Fibroblast of pulmonary artery (primary cell): ENCODE results near the gene ATCAY.

ENCODE experiments used
- DNase-seq: peaks from one replicate; pipeline ENCODE4 v3.0.0-alpha.2; 2010; ENCODE audit warnings: low read depth
- H3K4me3 ChIP-seq: replicated peaks from 2 replicates; pipeline ENCODE4 v1.5.1; 2011; ENCODE audit warnings: low read depth, mild to moderate bottlenecking, control low read depth, low read length, moderate library complexity
- TF ChIP-seq, protein P1 (sequence below): IDR thresholded peaks from 2 replicates; pipeline ENCODE4 v1.5.1; 2011; ENCODE audit warnings: mild to moderate bottlenecking, control low read depth, low read length, inconsistent platforms; ENCODE audit errors: missing control alignments

ATCAY gene

DNA sequence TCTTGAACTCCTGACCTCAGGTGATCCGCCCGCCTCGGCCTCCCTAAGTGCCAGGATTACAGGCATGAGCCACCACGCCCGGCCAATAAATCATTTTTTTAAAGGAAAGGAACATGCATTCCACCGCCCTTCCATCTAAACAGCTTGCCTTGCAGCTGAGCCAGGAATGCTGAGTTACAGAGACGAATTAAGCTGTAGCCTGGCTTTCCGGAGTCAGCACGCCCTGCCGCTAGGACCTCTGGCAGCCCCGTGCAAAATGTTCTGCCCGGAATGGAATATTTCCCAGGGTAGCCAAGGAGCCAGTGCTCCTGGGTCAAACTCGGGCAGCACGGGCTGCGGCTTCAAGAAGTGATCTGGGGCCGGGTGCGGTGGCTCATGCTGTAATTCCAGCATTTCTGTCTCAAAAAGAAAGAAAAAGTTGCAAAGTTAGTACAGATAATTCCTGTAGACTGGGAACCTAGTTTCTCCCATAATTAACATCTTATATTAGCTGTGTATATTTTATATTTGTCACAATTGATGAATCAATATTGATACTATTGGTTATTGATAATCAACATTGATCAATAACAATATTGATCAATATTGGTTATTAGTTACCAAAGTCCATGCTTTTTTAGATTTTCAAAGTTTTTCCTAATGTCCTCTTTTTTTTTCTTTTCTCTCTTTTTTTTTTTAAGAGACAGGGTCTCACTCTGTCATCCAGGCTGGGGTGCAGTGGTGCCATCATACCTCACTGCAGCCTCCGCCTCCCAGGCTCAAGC is 19.2 kb downstream of the ATCAY start:
- TF ChIP-seq, protein P1, sequence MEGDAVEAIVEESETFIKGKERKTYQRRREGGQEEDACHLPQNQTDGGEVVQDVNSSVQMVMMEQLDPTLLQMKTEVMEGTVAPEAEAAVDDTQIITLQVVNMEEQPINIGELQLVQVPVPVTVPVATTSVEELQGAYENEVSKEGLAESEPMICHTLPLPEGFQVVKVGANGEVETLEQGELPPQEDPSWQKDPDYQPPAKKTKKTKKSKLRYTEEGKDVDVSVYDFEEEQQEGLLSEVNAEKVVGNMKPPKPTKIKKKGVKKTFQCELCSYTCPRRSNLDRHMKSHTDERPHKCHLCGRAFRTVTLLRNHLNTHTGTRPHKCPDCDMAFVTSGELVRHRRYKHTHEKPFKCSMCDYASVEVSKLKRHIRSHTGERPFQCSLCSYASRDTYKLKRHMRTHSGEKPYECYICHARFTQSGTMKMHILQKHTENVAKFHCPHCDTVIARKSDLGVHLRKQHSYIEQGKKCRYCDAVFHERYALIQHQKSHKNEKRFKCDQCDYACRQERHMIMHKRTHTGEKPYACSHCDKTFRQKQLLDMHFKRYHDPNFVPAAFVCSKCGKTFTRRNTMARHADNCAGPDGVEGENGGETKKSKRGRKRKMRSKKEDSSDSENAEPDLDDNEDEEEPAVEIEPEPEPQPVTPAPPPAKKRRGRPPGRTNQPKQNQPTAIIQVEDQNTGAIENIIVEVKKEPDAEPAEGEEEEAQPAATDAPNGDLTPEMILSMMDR = no peak
- no peak for DNase-seq
- H3K4me3 ChIP-seq = no peak overlapping the region

DNA sequence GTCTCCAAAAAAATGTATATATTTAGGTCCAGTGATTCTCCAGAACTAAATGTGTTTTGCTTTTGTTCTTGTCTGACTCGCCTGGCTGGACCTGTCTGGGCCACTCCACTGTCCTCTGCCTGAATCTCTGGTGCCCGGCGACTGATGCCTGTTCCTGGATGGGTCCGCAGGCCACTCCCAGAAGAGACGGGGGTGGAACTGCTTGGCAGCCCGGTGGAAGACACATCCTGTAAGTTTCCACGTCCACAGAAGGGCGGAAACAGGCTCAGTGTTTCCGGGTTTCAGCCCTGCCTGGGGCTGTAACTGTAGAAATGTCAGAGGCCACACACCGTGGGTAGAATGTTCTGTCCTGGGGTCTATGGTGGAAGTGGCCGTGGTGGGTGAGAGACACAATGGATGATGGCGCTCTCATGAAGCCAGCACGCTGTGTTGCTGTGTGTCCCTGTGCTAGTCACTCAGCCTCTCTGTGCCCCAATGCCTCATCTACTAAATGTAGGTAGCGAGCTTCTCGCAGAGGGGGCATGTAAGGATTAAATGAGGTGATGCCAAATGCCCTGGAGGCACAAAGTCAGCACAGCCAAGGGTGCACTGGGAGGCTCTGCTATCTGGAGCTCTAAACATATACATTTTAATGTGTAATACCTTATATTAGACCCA is 22.0 kb downstream of the ATCAY start:
- no peak for DNase-seq
- H3K4me3 ChIP-seq = no peak overlapping the region
- TF ChIP-seq, protein P1 = no peak

DNA sequence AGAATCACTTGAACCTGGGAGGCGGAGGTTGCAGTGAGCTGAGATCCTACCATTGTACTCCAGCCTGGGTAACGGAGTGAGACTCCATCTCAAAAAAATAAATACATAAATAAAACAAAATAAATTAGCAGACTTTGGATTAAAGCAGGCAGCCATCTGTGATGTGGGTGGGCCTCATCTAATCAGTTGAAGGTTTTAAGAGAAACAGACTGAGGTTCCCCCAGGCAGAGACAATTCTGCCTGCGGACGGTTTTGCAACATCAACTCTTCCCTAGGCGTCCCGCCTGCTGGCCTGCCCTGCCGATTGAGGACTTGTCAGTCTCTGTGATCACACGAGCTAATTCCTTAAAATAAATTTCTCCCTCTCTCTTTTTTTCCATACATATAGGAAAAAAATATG is 23.7 kb downstream of the ATCAY start:
- H3K4me3 ChIP-seq = no peak overlapping the region
- DNase-seq = no peak
- TF ChIP-seq, protein P1 = no peak

DNA sequence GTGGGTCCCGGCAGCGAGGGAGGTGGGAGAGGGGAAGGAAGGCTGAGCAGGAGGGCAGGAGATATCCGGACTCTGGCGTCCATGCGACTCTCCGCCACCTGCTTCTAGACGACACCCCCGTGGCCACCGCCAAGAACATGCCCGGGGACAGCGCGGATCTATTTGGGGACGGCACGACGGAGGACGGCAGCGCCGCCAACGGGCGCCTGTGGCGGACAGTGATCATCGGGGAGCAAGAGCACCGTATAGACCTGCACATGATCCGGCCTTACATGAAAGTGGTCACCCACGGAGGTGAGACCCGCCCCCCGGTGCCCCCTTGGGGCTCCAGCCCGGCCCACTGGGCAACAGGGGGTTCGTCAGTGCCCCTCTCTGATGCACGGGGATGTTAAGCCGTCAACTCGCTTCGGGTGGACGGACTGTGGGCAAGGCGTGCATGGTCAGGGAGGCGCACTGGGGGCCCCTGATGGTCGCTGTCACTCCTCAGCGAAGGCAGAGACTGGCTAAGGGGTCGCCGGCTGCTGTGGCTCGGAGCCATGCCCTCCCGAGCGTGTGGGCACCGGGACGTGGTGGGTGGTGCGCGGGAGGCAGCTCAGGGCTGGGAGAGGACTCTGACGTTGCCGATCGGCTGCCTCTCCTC is 27.3 kb downstream of the ATCAY start:
- no peak for DNase-seq
- TF ChIP-seq, protein P1 = no peak

DNA sequence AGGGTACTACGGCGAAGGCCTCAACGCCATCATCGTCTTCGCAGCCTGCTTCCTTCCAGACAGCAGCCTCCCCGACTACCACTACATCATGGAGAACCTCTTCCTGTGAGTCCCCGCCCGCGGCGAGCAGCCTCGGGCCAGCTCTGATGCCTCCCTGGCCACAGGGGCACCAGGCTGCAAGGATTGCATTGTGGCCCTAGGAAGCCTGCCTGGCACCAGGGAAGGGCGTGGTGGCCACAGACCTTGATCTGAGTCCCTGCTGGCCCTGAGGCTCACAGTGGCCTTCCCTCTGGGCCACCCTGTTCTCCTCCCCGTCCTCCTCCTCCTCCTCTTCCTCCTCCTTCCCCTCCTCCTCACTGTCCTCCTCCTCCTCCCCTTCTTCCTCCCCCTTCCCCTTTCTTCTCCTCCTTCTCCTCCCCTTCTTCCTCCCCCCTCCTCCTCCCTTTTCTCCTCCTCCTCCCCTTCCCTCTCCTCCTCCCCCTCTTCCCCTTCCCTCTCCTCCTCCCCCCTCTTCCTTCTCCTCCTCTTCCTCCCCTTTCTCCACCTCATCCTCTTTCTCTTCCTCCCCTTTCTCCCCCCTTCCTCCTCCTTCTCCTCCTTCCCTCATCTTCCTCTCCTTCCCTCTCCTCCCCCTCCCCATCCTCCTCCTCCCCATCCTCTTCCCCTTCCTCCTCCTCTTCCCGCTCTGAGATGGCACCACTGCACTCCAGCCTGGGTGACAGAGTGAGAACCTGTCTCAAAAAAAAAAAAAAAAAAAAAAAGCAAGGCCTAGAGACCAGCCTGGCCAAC is 28.0 kb downstream of the ATCAY start:
- H3K4me3 ChIP-seq = no peak overlapping the region
- TF ChIP-seq, protein P1 = no peak
- no peak for DNase-seq

More for the DNA sequence above, 27.3 kb downstream of the ATCAY start:
- H3K4me3 ChIP-seq = no peak overlapping the region

DNA sequence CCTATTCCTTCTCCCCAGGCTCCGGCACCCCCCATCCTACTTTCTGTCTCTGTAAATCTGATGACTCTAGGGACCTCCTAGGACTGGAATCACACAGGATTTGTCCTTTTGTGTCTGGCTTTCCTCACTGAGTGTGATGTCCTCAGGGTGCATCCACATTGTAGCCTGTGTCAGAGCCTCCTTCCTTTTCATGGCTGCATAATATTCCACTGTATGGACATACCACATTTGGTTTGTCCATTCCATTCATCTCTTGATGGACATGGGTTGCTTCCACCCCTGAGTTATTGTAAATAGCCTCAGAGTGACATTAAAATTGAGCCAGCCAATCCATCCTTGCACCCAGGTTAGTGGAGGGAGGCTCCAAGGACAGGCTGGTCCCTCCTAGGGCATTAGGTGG is 29.6 kb downstream of the ATCAY start:
- TF ChIP-seq, protein P1 = no peak
- DNase-seq = no peak
- no peak overlapping the region for H3K4me3 ChIP-seq
